GM21390 (cell line): Measurements from ENCODE around the gene CLK3.
"Not testable (repeated sequence)": the region's sequence is repeated elsewhere in the genome, so short reads cannot be mapped to it uniquely, and the experiment has no call there.

Experiments used
- ATAC-seq: cut with Tn5 transposase; IDR thresholded peaks from one replicate; pipeline ENCODE4 v1.9.1; 2021; ENCODE audit not compliant: unreplicated experiment

Gene CLK3

DNA sequence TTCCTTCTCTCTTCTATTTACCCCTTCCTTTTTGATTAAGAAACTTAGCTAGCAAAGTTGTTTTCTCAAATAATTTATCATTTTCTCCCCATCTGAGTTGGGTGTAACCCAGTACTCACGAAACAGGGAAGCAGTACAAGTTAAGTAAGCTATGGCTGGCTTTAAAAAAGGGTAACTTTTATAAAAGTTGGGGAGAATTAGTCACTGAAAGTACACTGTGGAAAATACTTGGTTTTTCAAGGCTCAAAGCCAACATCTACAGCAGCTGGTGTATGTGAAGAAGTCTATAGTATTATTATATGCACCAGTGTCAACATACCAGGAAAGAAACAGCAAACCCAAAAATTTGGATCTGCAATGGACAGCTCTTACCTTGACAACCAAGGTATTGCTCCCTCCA is 25.5 kb downstream of the CLK3 start:
- no peak for ATAC-seq

DNA sequence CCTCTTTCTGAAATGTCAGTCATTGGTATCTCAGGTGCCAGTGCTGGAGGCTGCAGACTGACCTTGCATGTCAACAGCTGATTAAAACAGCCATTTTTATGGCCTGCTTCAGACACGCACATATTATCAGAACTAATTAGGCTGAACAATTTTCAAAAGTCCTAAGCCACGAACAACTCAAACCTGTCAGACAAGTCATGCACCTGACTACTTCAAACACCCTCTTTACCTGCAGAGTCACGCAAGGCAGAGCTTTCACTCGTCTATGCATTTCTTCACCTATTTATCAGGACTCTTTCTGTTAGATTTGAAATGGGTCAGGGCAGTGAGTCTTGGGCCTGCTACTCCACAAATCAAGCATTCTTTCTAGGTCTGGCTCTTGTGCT is 26.7 kb downstream of the CLK3 start:
- no peak for ATAC-seq

GRCh38 chr15:74642734-74643664 is 27.4 kb downstream of the CLK3 start:
- no peak for ATAC-seq

GRCh38 chr15:74643665-74644204 is 28.1 kb downstream of the CLK3 start:
- no peak for ATAC-seq

DNA sequence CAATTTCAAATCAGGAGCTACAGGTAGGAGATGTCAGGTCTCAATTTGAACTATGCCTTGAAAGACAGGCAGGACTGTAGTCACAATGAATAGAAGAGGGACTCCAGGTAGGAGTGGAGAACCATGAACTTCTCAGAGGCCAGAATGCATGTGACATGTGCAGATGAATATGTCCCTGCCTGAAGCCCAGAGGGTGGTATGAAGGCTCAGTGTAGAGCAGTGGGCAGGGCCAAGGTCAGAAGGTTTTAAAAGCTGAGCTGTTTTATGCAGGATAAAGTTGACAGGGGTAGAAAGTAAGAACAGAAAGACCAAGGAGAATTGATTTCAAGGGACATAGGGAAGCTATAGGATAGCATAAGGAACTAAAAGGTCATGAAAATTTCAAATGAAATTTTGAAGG is 30.8 kb downstream of the CLK3 start:
- ATAC-seq, result no peak

DNA sequence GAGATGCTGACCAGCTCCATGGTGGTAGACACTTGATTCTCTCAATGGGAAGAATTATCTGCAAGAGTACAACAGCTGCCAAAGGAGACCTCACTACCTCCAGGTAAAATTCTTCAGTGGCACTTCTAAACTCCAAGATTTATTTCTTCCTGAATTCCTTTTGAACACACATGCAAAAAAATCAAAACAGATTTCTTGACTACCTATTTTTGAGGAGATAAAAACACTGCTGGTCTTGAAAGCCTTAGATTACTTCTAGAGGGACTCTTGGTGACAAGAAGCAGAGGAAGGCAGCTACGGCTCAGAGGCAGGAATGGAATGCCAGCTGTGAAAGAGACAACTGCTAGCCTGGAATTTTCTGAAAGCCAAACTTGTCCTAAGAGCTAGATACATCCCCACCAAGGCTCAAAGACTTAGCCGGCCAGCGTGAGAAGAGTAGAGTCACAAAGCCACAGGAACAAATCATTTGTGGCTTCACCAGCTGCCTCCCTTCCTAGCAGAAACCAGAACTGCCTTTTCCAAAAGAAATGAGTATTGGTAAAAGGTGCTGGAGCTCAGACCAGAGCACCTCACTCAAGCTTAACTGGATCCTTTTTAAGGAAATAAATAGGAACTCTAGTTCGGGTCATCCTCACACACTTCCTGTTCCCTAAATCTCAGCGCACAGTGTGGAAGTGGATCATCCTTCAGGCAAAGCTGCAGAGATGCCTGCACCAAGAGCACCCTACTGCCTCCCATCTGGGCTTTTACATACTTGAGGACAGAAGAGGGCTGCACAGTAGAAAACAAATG is 32.6 kb downstream of the CLK3 start:
- ATAC-seq, result no peak

- no peak for ATAC-seq
Measured at GRCh38 chr15:74651242-74651741, 35.7 kb downstream of the CLK3 start.

DNA sequence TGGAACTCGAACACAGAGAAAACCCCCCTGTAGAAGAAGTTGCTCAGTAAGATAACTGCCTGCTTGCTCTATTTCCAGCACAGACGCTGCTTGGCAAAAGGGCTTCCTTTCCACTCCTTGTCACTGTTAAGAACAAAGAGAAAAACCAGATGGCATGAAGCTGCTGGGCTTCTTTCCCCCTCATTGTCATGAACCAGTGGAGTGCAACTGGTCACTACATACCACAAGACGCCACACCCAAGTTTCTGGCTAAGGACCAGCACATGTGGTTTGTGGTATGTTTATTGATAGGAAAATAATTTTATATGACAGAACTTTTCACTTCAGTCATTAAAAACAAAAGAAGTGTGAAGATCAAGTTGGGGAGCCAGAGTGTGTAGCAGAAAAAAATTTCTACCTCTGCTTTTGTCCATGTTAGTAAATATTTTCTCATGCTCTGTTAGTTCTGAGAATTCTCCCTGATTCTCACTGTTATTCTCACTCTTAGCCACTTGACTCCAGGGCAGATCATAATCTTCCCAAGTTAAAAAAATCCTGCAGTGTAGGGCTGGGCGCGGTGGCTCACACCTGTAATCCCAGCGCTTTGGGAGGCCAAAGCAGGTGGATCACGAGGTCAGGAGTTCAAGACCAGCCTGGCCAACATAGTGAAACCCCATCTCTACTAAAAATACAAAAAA is 37.9 kb downstream of the CLK3 start:
- no peak for ATAC-seq

- ATAC-seq, result no peak
Measured at GRCh38 chr15:74655424-74655823, 39.8 kb downstream of the CLK3 start.

- ATAC-seq, result no peak
Measured at GRCh38 chr15:74656935-74657535, 41.4 kb downstream of the CLK3 start.

DNA sequence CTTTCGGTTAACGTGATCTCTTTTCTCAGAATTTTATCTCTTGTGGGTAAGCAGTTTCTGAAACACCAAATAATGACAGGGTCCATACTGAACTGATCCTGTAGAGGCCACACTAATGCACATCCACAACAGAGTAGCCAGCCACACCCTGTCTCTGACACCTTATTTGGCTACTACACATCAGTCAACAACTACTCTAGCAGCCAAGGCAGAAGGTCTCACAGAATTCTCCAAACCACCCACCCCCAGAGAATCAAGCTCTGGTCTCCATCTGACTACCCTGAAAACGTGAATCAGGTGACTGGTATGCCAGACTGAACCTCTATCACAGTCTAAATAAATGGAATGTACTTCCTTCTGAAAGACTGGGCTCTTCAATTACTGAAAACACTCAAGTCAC is 42.2 kb downstream of the CLK3 start:
- no peak for ATAC-seq

GRCh38 chr15:74661280-74661679 is 45.6 kb downstream of the CLK3 start:
- not testable (repeated sequence) for ATAC-seq

GRCh38 chr15:74662064-74662860 is 46.6 kb downstream of the CLK3 start:
- ATAC-seq, result no peak

DNA sequence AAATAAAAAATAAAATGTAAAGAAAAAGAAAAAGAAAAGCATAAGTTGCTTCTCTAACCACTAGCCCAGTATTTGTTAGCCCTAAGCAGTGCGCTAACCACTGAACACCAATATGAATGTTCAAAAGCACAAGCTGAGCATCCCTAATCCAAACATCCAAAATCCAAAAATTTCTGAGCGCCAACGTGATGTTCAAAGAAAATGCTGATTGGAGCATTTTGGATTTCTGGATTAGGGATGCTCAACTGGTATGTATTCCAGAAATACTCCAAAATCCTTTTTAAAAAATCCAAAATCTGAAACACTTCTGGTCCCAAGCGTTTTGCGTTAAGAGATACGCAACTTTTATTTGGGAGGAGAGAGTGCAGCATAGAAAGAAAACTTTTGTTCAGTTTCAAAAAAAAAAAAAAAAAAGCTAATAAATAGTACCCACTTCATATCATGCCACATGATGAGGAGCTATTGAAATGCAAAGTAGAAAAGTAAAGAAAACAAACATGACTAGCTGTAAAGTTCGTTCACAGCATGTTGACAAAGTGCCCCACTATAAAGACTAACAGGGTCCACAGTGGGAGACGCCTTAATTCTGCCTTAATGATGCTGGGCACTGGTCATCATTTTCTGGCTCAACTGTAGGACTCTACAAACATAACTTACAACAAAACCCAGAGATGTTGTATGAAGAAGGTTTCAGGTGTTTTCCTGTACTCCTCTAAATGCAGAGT is 47.8 kb downstream of the CLK3 start:
- no peak for ATAC-seq

- no peak for ATAC-seq
Measured at GRCh38 chr15:74664028-74664616, 48.5 kb downstream of the CLK3 start.

DNA sequence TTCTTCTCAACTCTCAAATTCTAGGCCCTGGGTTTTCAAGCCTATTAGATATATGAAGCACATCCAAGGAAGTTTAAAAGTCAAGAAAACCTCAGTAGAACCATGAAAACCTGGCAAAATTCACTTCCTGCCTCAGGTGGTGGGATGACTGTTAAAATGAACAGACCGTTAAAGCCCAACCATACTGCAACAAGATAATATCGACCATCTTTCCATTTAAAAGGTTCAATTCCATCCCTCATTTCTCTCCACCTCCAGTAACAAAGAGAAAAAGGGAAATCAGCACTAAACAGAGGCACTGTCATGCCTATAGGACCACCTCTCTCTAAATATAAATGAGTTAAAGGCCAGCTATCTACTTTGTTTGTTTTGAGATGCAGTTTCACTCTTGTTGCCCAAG is 49.0 kb downstream of the CLK3 start:
- ATAC-seq, result no peak

GRCh38 chr15:74667975-74668374 is 52.3 kb downstream of the CLK3 start:
- no peak for ATAC-seq

- no peak for ATAC-seq
Measured at GRCh38 chr15:74669627-74670026, 54.0 kb downstream of the CLK3 start.

DNA sequence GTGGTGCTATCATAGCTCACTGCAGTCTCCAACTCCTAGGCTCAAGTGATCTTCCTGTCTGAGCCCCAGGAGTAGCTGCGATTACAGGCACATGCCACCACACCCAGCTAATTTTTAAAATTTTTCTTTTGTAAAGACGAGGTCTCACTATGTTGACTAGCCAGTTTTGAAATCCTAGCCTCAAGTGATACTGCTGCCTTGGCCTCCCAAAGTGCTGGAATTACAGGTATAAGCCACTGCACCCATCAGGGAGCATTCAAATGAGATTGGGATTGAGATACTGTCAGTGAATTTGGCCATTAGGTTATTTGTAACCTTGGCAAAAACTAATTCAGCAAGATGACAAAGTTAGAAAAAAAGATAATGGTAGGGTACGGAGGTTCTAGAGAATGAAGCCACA is 58.5 kb downstream of the CLK3 start:
- ATAC-seq, result no peak
